Liver (tissue), 9 donors: Measurements from ENCODE around the gene ACYP1. TPM values are rescaled to one million over a fixed set of nuclear protein-coding genes. Genes with fewer than 3 reads are reported as not detected.

Experiments used
- DNase-seq: peaks from one replicate; pipeline ENCODE4 v3.0.0-alpha.2; 2017; ENCODE audit warnings: low spot score
- H3K27ac ChIP-seq, 2 donors: one replicate each; pipeline ENCODE4 v1.7.0; 2013; ENCODE audit warnings: inconsistent platforms in 2 of 2, low read length in 2 of 2, control low read depth in 1 of 2, low read depth in 1 of 2, mild to moderate bottlenecking in 1 of 2
- H3K27me3 ChIP-seq, 4 donors: one replicate each; pipeline versions ENCODE4 v1.6.1 to v1.7.0; 2013; ENCODE audit warnings: low read length in 3 of 4, inconsistent platforms in 1 of 4, mild to moderate bottlenecking in 1 of 4, moderate library complexity in 1 of 4; ENCODE audit not compliant: control insufficient read depth in 4 of 4, insufficient read depth in 4 of 4
- H3K36me3 ChIP-seq, 4 donors: one replicate each; pipeline versions ENCODE4 v1.6.1 to v1.7.0; 2013; ENCODE audit warnings: low read length in 3 of 4, mild to moderate bottlenecking in 3 of 4, low read depth in 1 of 4, moderate library complexity in 1 of 4; ENCODE audit not compliant: control insufficient read depth in 4 of 4, insufficient read depth in 3 of 4
- H3K4me1 ChIP-seq, 4 donors: one replicate each; pipeline versions ENCODE4 v1.6.1 to v1.7.0; 2013; ENCODE audit warnings: low read length in 3 of 4, mild to moderate bottlenecking in 3 of 4, moderate library complexity in 1 of 4; ENCODE audit not compliant: control insufficient read depth in 4 of 4, insufficient read depth in 4 of 4
- H3K4me3 ChIP-seq, 3 donors: one replicate each; pipeline versions ENCODE4 v1.6.1 to v1.7.0; 2013; ENCODE audit warnings: low read length in 3 of 3, control low read depth in 1 of 3, low read depth in 1 of 3, mild to moderate bottlenecking in 1 of 3
- H3K9ac ChIP-seq, 2 donors: one replicate each; pipeline ENCODE4 v1.7.0; 2013; ENCODE audit warnings: low read length in 2 of 2, mild to moderate bottlenecking in 2 of 2, moderate library complexity in 2 of 2, control low read depth in 1 of 2, low read depth in 1 of 2
- H3K9me3 ChIP-seq, 4 donors: one replicate each; pipeline versions ENCODE4 v1.6.1 to v1.7.0; 2013; ENCODE audit warnings: low read length in 3 of 4; ENCODE audit not compliant: control insufficient read depth in 4 of 4
- EGR1 ChIP-seq, 2 donors: IDR thresholded peaks; 2 replicates each; pipeline ENCODE4 v1.6.1; 2016 to 2018; ENCODE audit warnings: antibody characterized with exemption in 2 of 2, low read depth in 2 of 2
- FOXA1 ChIP-seq: IDR thresholded peaks from 2 replicates; pipeline ENCODE4 v1.6.1; 2016; ENCODE audit warnings: antibody characterized with exemption
- FOXA2 ChIP-seq: IDR thresholded peaks from 2 replicates; pipeline ENCODE4 v1.6.1; 2016; ENCODE audit warnings: antibody characterized with exemption
- GABPA ChIP-seq, 2 donors: IDR thresholded peaks in 1 of 2; conservative IDR thresholded peaks in 1 of 2; 2 replicates each; pipeline ENCODE4 v1.6.1; 2016; ENCODE audit warnings: antibody characterized with exemption in 2 of 2, mild to moderate bottlenecking in 1 of 2, moderate library complexity in 1 of 2
- HNF4A ChIP-seq, 2 donors: conservative IDR thresholded peaks; 2 replicates each; pipeline ENCODE4 v1.6.1; 2016; ENCODE audit warnings: antibody characterized with exemption in 2 of 2, mild to moderate bottlenecking in 2 of 2
- HNF4G ChIP-seq: IDR thresholded peaks from 2 replicates; pipeline ENCODE4 v1.6.1; 2016; ENCODE audit warnings: antibody characterized with exemption
- JUND ChIP-seq, 2 donors: IDR thresholded peaks; 2 replicates each; pipeline ENCODE4 v1.6.1; 2016; ENCODE audit warnings: antibody characterized with exemption in 2 of 2
- NR2F2 ChIP-seq: IDR thresholded peaks from 2 replicates; pipeline ENCODE4 v1.6.1; 2016; ENCODE audit warnings: antibody characterized with exemption
- RAD21 ChIP-seq, 2 donors: IDR thresholded peaks; 2 replicates each; pipeline ENCODE4 v1.6.1; 2016; ENCODE audit warnings: antibody characterized with exemption in 2 of 2, mild to moderate bottlenecking in 2 of 2
- RXRA ChIP-seq, 2 donors: IDR thresholded peaks; 2 replicates each; pipeline ENCODE4 v1.6.1; 2017 to 2018; ENCODE audit warnings: antibody characterized with exemption in 2 of 2, mild to moderate bottlenecking in 1 of 2
- SP1 ChIP-seq: IDR thresholded peaks from 2 replicates; pipeline ENCODE4 v1.6.1; 2018; ENCODE audit warnings: antibody characterized with exemption, mild to moderate bottlenecking
- TAF1 ChIP-seq: conservative IDR thresholded peaks from 2 replicates; pipeline ENCODE4 v1.6.1; 2016; ENCODE audit warnings: antibody characterized with exemption, mild to moderate bottlenecking
- YY1 ChIP-seq: IDR thresholded peaks from 2 replicates; pipeline ENCODE4 v1.6.1; 2016; ENCODE audit warnings: antibody characterized with exemption, mild to moderate bottlenecking
- WGBS: extraction: QIAGEN DNeasy Blood & Tissue Kit; methylation state at CpG from one replicate; pipeline ENCODE4 v1.1.7; 2013; 5-methylcytosine and 5-hydroxymethylcytosine counted together
- polyA plus RNA-seq, 2 donors: library from polyadenylated mRNA; stranded (reverse) in 1 of 2; unstranded in 1 of 2; fragments of 200-250 nt in 1 of 2; fragments of >200 nt in 1 of 2; fragmentation: Nextera tagmentation in 1 of 2; extraction: Ambion mirVana in 1 of 2; gene quantifications; one replicate each; pipeline versions ENCODE4 v1.2.1 to v1.2.3, GENCODE V29; 2013 to 2015
- total RNA-seq, 2 donors: library from RNA; depleted of rRNA; stranded (reverse); fragments of >200 nt; gene quantifications; one replicate each; pipeline ENCODE4 v1.2.3, GENCODE V29; 2014
- TF ChIP-seq, protein P1 (sequence below): IDR thresholded peaks from 2 replicates; pipeline ENCODE4 v1.6.1; 2016; ENCODE audit warnings: antibody characterized with exemption
- TF ChIP-seq, protein P2 (sequence below): fragments of 150-350 bp; IDR thresholded peaks from 2 replicates; pipeline ENCODE4 v1.5.1; 2017; ENCODE audit warnings: improper control_type of control experiment, low read depth, low read length; ENCODE audit not compliant: missing input control
- TF ChIP-seq, protein P3 (sequence below): IDR thresholded peaks from 2 replicates; pipeline ENCODE4 v1.6.1; 2016; ENCODE audit warnings: antibody characterized with exemption, mild to moderate bottlenecking
- TF ChIP-seq, protein P4 (sequence below): IDR thresholded peaks from 2 replicates; pipeline ENCODE4 v1.6.1; 2016; ENCODE audit warnings: antibody characterized with exemption
- TF ChIP-seq, protein P5 (sequence below): IDR thresholded peaks from 2 replicates; pipeline ENCODE4 v1.6.1; 2016; ENCODE audit warnings: antibody characterized with exemption
- donor health status: healthy.
- donor health status: healthy.
- donor health status: healthy.
- donor health status: healthy.
- donor health status: healthy.

Gene ACYP1
- total and polyA plus RNA-seq, 4 donors: 2.1 to 7.5 (median 4.0) TPM

DNA sequence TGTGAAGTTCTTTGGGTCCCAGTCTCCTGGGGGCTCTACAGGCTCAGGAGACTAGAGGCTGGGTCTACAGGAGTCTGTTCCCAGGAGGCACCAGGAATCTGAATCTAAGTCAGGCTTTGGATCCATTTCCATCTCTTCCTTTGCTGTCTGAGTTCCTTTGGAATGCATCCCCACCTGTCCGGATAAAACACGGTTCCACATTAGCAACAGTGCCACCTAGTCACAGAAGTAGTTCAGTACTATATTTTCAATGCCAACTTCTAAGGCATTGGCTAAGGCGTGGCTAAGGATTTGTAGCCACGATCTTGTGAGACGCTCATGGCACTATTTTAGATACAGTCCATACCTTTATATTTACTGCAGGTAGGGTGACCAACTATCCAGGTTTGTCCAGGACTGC, 20.7 kb upstream of the ACYP1 start:
- Histone ChIP-seq H3K9ac (no peak overlapping the region), H3K9me3 (no peaks in the 10 kb centered on the region), H3K36me3 (peaks cover 13 to 62% (median 51%) of the 10 kb centered on the region in 4 donors), H3K27me3 (no peaks in the 10 kb centered on the region), H3K27ac (no peak overlapping the region), H3K4me3 (no peak overlapping the region), H3K4me1 (no peaks in the 10 kb centered on the region)
- DNase-seq: no peak
- WGBS: 62% methylated on average over 5 of the region's 5 CpGs
- TF ChIP-seq RAD21 (IDR thresholded peaks at IDR 0.05) (peak; percentile 54 to 64), YY1 (no peak)
- TF ChIP-seq, protein P1, sequence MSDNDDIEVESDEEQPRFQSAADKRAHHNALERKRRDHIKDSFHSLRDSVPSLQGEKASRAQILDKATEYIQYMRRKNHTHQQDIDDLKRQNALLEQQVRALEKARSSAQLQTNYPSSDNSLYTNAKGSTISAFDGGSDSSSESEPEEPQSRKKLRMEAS: no peak
- TF ChIP-seq, protein P2, sequence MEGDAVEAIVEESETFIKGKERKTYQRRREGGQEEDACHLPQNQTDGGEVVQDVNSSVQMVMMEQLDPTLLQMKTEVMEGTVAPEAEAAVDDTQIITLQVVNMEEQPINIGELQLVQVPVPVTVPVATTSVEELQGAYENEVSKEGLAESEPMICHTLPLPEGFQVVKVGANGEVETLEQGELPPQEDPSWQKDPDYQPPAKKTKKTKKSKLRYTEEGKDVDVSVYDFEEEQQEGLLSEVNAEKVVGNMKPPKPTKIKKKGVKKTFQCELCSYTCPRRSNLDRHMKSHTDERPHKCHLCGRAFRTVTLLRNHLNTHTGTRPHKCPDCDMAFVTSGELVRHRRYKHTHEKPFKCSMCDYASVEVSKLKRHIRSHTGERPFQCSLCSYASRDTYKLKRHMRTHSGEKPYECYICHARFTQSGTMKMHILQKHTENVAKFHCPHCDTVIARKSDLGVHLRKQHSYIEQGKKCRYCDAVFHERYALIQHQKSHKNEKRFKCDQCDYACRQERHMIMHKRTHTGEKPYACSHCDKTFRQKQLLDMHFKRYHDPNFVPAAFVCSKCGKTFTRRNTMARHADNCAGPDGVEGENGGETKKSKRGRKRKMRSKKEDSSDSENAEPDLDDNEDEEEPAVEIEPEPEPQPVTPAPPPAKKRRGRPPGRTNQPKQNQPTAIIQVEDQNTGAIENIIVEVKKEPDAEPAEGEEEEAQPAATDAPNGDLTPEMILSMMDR: peak; percentile 8

DNA sequence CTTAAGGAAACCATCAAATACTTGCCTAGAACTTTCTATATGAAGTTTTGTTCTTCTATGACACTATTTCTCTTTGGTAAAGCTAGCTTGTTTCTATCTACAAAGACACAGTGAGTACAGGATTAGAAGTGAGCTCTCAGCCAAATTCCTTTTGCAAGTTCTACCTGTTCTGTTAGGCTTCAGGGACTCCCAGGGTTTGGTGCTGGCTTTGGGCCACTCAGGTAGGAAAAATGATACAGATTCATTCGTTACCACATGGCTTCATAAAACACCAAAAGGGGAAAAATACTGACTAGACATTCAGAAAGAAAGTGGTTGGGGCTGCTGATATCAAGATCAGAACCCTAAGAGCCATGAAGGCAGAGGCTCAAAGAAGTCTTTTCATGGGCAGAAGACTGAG, 19.4 kb upstream of the ACYP1 start:
- Histone ChIP-seq H3K4me1 (no peaks in the 10 kb centered on the region), H3K4me3 (no peak overlapping the region), H3K36me3 (peaks cover 12 to 62% (median 49%) of the 10 kb centered on the region in 4 donors), H3K27ac (no peak overlapping the region), H3K9ac (no peak overlapping the region), H3K27me3 (no peaks in the 10 kb centered on the region), H3K9me3 (no peaks in the 10 kb centered on the region)
- DNase-seq: no peak
- 95% methylated on average over 1 of the region's 1 CpG for WGBS
- TF ChIP-seq, protein P1: no peak
- TF ChIP-seq JUND (IDR thresholded peaks at IDR 0.05): no peak
- no peak for TF ChIP-seq EGR1 (IDR thresholded peaks at IDR 0.05; ENCODE audit: low read depth in 2 of 2)
- TF ChIP-seq NR2F2: no peak
- TF ChIP-seq, protein P3, sequence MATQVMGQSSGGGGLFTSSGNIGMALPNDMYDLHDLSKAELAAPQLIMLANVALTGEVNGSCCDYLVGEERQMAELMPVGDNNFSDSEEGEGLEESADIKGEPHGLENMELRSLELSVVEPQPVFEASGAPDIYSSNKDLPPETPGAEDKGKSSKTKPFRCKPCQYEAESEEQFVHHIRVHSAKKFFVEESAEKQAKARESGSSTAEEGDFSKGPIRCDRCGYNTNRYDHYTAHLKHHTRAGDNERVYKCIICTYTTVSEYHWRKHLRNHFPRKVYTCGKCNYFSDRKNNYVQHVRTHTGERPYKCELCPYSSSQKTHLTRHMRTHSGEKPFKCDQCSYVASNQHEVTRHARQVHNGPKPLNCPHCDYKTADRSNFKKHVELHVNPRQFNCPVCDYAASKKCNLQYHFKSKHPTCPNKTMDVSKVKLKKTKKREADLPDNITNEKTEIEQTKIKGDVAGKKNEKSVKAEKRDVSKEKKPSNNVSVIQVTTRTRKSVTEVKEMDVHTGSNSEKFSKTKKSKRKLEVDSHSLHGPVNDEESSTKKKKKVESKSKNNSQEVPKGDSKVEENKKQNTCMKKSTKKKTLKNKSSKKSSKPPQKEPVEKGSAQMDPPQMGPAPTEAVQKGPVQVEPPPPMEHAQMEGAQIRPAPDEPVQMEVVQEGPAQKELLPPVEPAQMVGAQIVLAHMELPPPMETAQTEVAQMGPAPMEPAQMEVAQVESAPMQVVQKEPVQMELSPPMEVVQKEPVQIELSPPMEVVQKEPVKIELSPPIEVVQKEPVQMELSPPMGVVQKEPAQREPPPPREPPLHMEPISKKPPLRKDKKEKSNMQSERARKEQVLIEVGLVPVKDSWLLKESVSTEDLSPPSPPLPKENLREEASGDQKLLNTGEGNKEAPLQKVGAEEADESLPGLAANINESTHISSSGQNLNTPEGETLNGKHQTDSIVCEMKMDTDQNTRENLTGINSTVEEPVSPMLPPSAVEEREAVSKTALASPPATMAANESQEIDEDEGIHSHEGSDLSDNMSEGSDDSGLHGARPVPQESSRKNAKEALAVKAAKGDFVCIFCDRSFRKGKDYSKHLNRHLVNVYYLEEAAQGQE: no peak
- TF ChIP-seq FOXA1: no peak
- no peak for TF ChIP-seq GABPA (IDR thresholded peaks at IDR 0.05 in 1 of 2, conservative IDR thresholded peaks at IDR 0.05 in 1 of 2)
- no peak for TF ChIP-seq RXRA (IDR thresholded peaks at IDR 0.05)
- TF ChIP-seq TAF1: no peak
- TF ChIP-seq, protein P4, sequence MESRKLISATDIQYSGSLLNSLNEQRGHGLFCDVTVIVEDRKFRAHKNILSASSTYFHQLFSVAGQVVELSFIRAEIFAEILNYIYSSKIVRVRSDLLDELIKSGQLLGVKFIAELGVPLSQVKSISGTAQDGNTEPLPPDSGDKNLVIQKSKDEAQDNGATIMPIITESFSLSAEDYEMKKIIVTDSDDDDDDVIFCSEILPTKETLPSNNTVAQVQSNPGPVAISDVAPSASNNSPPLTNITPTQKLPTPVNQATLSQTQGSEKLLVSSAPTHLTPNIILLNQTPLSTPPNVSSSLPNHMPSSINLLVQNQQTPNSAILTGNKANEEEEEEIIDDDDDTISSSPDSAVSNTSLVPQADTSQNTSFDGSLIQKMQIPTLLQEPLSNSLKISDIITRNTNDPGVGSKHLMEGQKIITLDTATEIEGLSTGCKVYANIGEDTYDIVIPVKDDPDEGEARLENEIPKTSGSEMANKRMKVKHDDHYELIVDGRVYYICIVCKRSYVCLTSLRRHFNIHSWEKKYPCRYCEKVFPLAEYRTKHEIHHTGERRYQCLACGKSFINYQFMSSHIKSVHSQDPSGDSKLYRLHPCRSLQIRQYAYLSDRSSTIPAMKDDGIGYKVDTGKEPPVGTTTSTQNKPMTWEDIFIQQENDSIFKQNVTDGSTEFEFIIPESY: no peak
- TF ChIP-seq, protein P2: no peak
- TF ChIP-seq SP1: no peak
- TF ChIP-seq HNF4A (conservative IDR thresholded peaks at IDR 0.05): no peak
- no peak for TF ChIP-seq RAD21 (IDR thresholded peaks at IDR 0.05)
- no peak for TF ChIP-seq HNF4G
- TF ChIP-seq FOXA2: no peak
- TF ChIP-seq, protein P5, sequence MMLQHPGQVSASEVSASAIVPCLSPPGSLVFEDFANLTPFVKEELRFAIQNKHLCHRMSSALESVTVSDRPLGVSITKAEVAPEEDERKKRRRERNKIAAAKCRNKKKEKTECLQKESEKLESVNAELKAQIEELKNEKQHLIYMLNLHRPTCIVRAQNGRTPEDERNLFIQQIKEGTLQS: no peak
- no peak for TF ChIP-seq YY1
